HG02759 (cell line): ENCODE results near the gene HSD17B10.
"Not testable (repeated sequence)": the region's sequence is repeated elsewhere in the genome, so short reads cannot be mapped to it uniquely, and the experiment has no call there.

ENCODE experiments used
- ATAC-seq: cut with Tn5 transposase; IDR thresholded peaks from one replicate; pipeline ENCODE4 v1.9.1; 2021; ENCODE audit warnings: mild to moderate bottlenecking, moderate library complexity; ENCODE audit not compliant: unreplicated experiment

The HSD17B10 gene

GRCh38 chrX:53438174-53438831 lies 4.1 kb upstream of the HSD17B10 start:
- no peak for ATAC-seq

GRCh38 chrX:53437206-53437605 lies 3.0 kb upstream of the HSD17B10 start:
- no peak for ATAC-seq

GRCh38 chrX:53435997-53436396 lies 1.8 kb upstream of the HSD17B10 start:
- peak; percentile 63 for ATAC-seq

GRCh38 chrX:53430231-53430630 lies 3.9 kb downstream of the HSD17B10 start:
- ATAC-seq: no peak

GRCh38 chrX:53429755-53430154 lies 4.4 kb downstream of the HSD17B10 start:
- no peak for ATAC-seq

GRCh38 chrX:53422861-53423306 lies 11.3 kb downstream of the HSD17B10 start, which contains the start of gene RIBC1:
RIBC1 (plus strand) TSS chrX:53422873; CDS start chrX:53426277, 3,404 bp downstream.
- no peak for ATAC-seq

GRCh38 chrX:53422086-53422860 lies 11.9 kb downstream of the HSD17B10 start, which contains the start of gene SMC1A:
SMC1A (minus strand) TSS chrX:53422654; CDS start chrX:53422600, 54 bp downstream.
- ATAC-seq: peak; percentile 94

- ATAC-seq: peak; percentile 13
Measured at GRCh38 chrX:53421772-53422085, 12.4 kb downstream of the HSD17B10 start.

- no peak for ATAC-seq
Measured at GRCh38 chrX:53421125-53421524, 13.0 kb downstream of the HSD17B10 start.

GRCh38 chrX:53420351-53420750 lies 13.8 kb downstream of the HSD17B10 start:
- not testable (repeated sequence) for ATAC-seq

GRCh38 chrX:53412446-53412845 lies 21.7 kb downstream of the HSD17B10 start:
- ATAC-seq: no peak

- ATAC-seq: no peak
Measured at GRCh38 chrX:53403535-53403934, 30.6 kb downstream of the HSD17B10 start.

GRCh38 chrX:53398216-53398615 lies 36.0 kb downstream of the HSD17B10 start:
- ATAC-seq: no peak

GRCh38 chrX:53395605-53396298 lies 38.4 kb downstream of the HSD17B10 start:
- no peak for ATAC-seq

- ATAC-seq: no peak
Measured at GRCh38 chrX:53383376-53384076, 50.6 kb downstream of the HSD17B10 start.
